Measurements from ENCODE around the gene LGALS4.
"Not testable (repeated sequence)": the region's sequence is repeated elsewhere in the genome, so short reads cannot be mapped to it uniquely, and the experiment has no call there.

LGALS4 gene, protein sequence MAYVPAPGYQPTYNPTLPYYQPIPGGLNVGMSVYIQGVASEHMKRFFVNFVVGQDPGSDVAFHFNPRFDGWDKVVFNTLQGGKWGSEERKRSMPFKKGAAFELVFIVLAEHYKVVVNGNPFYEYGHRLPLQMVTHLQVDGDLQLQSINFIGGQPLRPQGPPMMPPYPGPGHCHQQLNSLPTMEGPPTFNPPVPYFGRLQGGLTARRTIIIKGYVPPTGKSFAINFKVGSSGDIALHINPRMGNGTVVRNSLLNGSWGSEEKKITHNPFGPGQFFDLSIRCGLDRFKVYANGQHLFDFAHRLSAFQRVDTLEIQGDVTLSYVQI

DNA sequence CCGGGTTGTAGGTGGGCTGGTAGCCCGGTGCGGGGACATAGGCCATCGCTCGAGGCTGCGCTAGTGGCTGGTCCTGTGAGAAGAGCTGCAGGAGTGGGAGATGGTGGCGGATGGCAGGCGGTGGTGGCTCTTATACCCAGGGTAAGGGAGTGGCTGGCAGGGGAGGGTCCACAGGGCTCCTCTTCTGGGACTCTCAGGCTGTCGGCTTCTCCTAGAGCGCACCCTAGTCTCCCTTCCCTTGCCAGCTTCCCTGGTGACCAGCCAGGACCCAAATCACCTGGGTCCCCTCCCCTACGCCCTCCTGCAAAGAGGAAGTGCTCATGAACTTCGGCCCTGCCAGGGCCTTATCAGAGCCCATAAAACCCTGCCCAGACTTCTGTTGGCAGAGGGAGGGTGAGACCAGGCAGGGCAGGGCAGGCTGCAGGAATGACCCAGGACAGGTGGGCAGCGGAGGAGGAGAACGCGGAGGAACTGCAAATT lies at the start of gene LGALS4:
LGALS4 (minus strand) TSS at position 105 of the 480 bp plus-strand sequence; CDS start at position 46, 59 bp downstream.
- DNase-seq (ENCODE audit: low read depth, low spot score) = no peak

DNA sequence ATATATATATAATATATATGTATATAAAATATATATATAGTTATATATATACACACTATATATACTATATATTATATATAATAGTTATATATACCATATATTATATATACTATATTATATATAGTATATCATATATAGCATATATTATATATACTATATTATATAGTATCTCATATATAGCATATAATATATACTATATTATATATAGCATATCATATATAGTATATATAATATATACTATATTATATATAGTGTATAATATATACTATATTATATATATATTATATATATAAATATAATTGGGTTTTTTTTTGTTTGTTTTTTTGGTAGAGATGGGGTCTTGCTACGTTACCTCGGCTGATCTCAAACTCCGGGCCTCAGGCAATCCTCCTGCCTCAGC lies 48.6 kb upstream of the LGALS4 start:
- no peak for DNase-seq (ENCODE audit: low read depth, low spot score)

DNA sequence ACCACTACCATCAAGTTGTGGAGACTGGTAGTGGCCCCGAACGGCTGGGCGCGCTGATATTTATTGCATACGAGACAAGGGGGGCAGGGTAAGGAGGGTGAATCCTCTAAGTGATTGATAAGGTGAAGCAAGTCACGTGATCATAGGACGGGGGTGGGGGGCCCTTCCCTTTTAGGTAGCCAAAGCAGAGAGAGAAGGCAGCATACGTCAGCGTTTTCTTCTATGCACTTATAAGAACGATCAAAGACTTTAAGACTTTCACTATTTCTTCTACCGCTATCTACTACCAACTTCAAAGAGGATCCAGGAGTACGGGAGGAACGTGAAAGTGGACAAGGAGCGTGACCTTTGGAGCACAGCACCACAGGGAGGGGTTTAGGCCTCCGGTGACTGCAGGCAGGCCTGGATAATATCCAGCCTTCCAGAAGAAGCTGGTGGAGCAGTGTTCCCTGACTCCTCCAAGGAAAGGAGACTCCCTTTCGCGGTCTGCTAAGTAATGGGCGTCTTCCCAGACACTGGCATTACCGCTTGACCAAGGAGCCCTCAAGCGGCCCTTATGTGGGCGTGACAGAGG lies 47.0 kb upstream of the LGALS4 start:
- DNase-seq (ENCODE audit: low read depth, low spot score) = not testable (repeated sequence)

DNA sequence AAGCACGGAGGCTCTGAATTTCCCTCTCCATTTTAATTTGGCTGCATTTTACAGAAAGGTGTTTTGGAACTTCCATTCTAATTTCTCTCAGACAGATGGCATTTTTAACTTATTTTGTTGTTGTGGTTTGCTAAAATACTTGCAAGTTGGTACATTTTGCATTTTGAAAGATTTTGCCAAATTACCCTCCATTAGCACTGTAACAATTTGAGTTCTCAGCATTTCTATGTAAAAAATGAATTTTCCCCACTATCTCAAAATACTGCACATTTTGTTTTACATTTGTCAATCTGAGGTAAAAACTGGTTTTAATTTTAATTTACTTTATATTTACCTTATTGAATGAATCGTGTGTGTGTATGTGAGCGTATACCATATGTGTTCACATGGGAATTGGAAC lies 44.1 kb upstream of the LGALS4 start:
- DNase-seq (ENCODE audit: low read depth, low spot score) = no peak

DNA sequence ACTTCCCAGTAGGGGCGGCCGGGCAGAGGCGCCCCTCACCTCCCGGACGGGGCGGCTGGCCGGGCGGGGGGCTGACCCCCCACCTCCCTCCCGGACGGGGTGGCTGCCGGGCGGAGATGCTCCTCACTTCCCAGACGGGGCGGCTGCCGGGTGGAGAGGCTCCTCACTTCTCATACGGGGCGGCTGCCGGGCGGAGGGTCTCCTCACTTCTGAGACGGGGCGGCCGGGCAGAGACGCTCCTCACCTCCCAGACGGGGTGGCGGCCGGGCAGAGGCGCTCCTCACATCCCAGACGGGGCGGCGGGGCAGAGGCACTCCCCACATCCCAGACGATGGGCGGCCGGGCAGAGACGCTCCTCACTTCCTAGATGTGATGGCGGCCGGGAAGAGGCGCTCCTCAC lies 43.0 kb upstream of the LGALS4 start:
- not testable (repeated sequence) for DNase-seq (ENCODE audit: low read depth, low spot score)

DNA sequence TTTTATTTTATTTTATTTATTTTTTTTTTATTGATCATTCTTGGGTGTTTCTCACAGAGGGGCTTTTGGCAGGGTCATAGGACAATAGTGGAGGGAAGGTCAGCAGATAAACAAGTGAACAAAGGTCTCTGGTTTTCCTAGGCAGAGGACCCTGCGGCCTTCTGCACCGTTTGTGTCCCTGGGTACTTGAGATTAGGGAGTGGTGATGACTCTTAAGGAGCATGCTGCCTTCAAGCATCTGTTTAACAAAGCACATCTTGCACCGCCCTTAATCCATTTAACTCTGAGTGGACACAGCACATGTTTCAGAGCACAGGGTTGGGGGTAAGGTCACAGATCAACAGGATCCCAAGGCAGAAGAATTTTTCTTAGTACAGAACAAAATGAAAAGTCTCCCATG lies 42.2 kb upstream of the LGALS4 start:
- DNase-seq (ENCODE audit: low read depth, low spot score) = not testable (repeated sequence)

DNA sequence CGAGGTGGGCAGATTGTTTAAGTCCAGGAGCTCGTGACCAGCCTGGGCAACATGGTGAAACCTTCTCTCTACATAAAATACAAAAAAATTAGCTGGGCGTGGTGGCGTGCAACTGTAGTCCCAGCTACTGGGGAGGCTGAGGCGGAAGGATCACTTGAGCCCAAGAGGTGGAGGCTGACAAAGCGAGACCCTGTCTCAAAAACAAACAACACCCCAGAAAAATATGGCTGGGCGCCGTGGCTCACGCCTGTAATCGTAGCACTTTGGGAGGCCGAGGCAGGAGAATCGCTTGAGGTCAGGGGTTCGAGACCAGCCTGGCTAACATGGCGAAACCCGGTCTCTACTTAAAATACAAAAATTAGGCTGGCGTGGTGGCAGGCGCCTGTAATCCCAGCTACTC lies 40.5 kb upstream of the LGALS4 start:
- DNase-seq (ENCODE audit: low read depth, low spot score) = no peak

DNA sequence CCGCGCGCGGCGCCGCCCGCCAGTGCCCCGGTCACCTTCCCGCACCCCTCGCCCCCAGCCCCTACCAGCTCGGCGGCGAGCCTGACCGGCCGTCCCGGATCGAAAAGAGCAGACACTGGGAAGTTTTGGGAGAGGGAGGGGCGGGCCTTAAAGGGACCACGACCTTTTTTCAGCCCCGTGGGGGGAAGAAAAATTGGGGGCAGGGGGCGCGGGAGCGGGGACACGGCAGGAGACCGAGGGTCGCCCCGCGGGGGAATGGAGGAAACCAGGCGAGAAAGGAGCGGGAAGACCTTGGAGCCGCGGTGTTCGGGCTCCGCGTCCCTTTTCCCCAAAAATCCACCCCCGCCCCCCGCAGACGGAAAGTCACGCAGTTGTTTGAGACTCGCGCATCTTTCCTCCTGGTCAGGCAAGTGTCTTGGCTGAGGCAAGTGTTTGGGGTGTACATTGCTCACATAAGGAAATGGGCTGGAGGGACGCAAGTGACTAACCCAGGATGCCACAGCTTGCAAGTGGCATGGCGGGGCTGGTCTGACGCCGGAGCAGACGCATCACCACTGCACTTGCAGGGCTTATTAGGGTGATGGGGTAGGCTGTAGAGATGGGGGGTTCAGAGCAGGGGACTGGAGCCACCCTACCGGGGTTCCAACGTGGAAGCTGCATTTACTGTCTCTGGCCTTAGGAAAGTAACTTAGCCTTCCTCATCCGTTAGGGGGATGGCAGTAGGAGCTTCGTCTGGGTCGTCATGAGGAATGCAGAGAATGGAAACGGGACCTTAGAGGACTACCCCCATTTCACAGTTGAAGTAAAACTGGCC lies 39.7 kb upstream of the LGALS4 start:
- no peak for DNase-seq (ENCODE audit: low read depth, low spot score)

DNA sequence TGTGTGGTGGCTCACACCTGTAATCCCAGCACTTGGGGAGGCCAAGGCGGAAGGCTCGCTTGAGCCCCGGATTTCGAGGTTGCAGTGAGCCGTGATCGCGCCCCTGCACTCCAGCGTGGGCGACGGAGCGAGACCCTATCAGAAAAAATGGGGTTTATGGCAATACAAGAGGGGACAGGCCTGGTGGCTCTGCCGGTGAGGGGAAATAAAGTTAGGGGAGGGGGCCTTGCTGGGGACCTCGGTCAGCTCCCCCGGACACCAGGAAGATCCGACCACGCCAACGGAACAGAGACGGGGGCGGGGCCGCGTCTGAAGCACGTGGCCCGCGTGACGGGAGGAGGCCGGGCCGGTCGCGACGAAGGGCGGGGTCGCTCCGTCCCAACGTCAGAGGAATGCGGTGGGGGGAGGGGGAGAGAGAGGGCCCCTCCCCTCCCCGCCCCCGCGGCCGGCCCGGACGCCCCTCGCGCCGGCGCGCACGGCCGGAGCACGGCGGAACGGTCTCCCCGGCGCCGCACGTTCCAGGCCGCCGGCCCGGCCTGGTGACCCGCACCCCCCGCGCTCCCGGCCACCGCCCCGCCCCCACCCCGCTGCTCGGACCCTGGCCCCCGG lies 39.0 kb upstream of the LGALS4 start:
- DNase-seq (ENCODE audit: low read depth, low spot score) = peak; percentile 83

DNA sequence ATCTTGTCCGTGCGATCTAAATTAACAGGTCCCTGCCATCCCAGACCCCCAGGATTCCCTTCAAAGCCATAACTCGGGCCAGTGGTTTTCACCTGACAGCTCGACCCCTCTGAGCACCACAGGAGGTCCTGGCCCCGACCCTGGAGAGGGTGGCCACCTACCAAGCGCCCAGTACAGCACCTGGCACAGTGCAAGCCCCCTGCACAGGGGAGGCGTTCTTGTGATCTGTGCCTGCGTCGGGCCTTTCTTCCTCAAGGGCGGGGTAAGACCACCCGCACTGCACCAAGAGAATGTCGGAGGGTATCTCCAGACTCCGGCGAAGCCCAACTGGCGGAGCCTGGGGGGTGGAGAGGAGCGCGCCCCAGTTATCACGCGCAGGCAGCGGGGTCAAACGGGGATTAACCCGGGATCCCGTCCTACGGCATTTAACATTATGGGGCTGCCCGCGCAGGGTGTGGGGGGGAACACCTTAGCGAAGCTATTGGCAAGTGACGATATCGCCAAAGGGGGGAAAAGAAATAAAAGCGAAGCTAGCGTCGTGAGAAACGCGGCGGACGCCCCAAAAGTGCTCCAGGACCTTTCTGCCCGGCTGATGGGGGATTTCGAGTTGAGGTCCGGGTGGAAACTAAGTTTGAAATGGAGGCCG lies 38.4 kb upstream of the LGALS4 start:
- no peak for DNase-seq (ENCODE audit: low read depth, low spot score)

DNA sequence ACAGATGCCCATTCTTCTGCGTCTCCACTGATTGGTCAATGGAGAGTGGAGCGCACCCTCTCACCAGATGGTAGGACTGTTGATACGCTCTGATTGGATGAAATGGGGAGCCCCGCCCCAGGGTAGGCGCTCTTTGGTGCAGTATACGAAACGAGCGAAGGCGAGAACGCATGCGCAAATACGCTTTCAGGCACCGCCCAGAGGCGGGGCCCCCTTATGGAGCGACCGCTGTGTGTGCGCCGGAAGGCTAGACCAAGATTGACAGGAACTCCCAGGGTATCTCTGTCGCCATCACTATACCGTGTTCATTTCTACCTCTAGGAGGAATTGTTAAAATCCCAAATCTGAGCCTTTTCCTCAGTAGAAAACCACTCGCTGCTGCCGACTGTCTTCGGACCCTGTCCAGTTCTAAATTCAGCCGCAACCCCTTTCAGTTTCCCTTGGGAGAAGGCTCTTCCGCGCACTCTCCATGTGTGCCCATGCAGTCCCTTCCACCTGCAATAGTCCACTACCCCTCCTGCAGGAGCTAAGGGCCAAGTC lies 37.8 kb upstream of the LGALS4 start:
- DNase-seq (ENCODE audit: low read depth, low spot score) = peak; percentile 99

DNA sequence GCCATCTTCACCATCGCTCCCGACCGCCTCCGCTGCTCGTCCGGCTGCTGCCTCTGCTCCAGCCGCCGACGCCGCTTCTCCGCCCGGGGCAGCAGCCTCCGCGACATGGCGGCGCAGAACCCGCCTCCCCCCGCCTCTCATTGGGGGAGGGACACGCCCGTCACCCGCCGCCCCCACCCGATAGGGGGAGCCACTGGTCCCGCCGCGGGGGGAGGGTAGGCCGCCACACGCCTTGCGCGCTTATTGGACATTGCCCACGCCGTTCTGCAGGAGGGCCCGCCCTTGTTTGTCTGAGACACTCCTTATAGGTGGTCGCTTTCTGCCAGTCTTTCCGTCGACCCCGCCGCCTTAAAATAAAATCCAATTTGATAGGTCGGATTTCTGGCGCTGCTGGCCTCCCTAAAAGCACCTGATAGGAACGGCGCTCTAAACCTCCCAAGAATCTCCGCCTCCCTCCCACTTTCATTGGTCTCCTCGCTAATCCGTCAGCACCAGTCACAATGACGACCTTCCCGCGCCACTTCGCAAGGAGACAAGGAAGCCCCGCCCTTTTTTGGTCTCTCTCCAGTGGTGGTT lies 37.2 kb upstream of the LGALS4 start, which contains the start of gene HNRNPL:
HNRNPL (minus strand) TSS at position 127 of the 576 bp plus-strand sequence; CDS start at position 107, 20 bp downstream.
- peak; percentile 99 for DNase-seq (ENCODE audit: low read depth, low spot score)

DNA sequence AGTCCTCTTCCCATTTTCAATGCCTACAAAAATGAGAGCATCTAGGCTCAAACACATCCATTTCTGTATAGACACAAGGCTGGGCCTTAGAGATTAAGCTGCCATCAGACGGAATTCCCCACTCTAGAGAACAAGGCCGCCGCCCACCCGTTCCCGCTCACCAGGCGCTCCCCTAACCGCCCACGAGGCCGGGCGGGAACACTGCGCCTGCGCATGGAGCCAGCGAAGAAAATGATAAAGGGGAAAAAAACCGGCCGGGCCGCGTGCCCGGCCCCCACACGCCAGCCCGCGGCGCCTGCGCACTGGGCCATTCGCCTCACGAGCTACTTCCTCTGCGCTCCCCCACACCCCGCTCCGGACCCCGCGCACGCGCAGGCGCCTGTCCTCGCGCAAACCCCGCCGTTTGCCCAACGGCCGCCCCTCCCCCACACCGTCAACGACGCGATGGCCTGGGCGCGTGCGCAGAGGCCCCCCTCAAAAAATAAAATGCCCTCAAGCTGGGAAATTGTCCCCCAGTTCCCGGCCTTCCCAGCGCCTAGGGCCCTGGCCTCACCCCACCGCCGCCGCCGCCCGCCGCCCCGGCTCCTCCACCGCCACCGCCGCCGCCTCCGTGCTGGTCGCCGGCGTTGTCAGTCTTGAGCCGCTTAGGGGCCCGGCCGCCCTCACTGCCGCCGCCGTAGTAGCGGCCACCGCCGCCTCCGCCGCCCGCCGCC lies 36.6 kb upstream of the LGALS4 start:
- peak; percentile 93 for DNase-seq (ENCODE audit: low read depth, low spot score)

DNA sequence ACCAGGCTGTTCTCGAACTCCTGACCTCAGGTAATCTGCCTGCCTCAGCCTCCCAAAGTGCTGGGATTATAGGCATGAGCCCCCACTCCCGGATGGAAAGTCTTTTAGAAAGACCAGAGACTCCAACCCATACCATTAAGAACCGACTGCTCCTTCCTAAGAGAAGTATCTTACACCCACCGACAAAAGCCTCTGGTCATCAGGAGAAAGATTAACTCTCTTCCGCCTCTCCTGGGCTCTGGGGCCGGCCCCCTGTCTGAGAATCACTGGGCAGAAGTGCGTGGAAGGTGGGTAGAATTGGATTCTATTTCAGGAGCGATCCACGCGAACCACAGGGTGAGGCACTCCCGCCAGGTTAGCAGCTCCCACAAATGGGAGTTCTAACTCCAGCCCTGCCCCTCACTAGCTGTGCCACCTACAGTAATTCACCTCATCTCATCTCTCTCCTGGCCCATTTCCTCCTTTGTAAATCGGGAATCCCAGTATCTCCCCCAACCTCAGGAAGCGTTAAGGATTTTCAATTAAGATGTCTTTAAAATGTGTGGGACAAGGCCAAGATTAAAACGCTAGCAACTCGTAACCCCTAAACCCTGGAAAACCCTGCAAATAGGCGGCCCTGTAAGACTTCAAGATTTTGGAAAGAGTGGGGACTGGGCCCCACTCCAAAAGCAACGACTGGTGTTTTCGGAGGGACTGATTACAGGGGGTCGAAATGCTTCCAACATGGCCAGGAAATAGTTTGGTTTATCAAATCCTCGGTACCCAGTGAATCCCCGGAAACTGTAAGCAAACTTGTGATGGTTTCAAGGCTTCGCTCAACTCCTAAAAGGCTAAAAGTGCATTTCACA lies 35.8 kb upstream of the LGALS4 start:
- no peak for DNase-seq (ENCODE audit: low read depth, low spot score)

DNA sequence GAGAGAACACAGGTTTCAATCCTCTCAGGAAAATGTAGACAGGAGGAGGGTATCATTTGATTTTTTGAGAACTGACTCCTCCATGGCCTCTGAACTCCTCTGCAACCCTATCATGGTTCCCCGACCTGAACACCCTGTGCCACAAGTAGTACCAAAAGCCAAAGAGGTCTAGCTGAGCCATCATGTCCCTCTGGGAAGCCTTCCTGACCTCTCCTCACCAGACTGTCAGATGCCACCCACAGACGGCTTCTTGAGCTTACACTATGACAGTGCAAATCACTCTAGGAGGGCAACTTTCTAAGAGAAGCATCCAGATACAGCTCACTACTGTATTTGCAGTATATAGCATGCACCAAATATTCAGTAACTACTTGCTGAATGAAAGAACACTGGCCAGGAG lies 33.4 kb upstream of the LGALS4 start:
- no peak for DNase-seq (ENCODE audit: low read depth, low spot score)

DNA sequence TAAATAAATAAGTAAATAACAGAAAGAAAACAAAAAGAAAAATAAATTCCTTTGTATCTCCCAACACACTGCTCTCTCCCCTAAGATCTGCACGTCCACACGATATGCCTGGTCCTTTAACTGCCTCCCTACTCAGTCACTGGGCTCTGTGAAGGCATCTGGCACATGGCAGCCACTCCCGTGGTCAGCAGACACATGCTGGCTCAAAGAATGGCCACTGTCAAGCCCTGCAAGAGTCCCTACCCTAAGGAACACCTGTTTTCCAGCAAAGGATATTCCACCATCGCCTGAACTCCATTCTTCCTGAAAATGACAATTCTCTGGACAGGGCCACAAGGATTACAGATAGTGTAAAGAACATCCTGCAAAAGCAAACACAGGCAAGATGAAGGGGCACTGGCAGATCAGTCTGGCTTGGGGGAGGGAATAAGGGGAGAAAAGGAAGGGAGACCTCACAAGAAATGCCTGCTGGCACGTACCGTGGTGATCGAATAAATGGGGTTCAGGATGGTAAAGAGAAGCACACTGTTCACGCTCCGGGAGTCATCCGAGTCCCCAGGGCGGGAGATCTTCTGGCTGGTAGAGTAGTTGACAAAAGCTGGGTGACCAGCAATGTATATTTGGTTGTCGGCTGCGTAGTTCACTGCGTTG lies 32.8 kb upstream of the LGALS4 start:
- no peak for DNase-seq (ENCODE audit: low read depth, low spot score)

DNA sequence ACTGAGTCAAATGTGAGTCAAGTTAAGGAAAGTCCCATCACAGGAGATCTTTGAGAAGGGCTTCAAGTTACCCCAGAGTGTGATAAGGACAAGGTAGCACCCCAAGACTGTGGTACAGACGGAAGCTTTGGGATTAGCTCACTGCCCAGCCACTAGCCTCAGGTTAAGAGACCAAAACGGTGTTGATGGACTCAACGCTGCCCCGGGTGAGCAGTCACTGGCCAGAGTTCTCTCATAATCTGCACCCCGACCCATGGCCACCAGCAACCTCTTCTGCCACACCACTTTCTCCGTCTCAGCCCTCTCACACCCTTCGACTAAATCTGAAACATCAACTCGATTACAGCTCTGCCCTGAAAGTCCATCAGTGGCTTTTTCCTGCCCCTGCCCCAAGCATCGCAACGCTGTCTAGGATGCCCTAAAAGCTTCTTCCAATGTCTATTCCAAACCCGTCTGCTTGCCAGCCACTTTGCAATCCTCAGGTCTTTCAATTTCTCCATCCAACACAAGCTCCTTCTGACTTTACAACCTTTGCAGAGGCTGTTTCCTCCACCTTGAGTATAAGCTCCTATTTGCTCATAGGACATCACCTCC lies 31.4 kb upstream of the LGALS4 start:
- DNase-seq (ENCODE audit: low read depth, low spot score) = no peak

DNA sequence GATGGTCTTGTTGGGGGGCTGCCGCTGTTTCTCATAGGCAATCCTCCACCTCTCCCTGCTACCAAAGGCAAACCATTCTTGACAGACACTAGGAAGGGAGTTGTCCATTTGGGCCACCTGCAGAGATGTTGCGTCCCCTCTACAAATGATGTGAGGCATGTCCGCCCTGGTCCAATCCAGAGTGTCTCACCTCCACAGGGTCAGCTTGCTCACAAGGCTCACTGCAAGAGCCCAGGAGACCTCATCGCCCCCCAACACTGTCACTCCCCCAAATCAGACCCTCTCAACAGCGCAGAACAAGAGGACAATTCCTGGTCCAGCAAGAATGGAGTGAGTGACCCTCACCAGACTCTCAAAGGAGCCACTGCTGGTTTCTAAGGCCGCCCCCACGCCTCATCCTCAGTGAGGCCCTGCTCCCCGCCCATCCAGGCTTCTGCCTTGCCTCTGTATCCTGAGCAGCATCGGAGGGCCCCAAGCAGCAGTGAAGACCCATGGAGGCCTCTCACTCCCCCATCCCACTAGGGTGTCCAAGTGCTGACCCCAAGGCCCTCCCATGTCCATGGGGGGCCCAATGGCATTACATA lies 30.5 kb upstream of the LGALS4 start:
- no peak for DNase-seq (ENCODE audit: low read depth, low spot score)
